Amniotic stem cell (primary cell): ENCODE measurements around the gene SLC34A3.
"Not testable (repeated sequence)": the region's sequence is repeated elsewhere in the genome, so short reads cannot be mapped to it uniquely, and the experiment has no call there.

ENCODE experiments used
- DNase-seq: peaks from one replicate; lab custom pipeline; 2025; lab: John Stamatoyannopoulos, UW

The SLC34A3 gene

DNA sequence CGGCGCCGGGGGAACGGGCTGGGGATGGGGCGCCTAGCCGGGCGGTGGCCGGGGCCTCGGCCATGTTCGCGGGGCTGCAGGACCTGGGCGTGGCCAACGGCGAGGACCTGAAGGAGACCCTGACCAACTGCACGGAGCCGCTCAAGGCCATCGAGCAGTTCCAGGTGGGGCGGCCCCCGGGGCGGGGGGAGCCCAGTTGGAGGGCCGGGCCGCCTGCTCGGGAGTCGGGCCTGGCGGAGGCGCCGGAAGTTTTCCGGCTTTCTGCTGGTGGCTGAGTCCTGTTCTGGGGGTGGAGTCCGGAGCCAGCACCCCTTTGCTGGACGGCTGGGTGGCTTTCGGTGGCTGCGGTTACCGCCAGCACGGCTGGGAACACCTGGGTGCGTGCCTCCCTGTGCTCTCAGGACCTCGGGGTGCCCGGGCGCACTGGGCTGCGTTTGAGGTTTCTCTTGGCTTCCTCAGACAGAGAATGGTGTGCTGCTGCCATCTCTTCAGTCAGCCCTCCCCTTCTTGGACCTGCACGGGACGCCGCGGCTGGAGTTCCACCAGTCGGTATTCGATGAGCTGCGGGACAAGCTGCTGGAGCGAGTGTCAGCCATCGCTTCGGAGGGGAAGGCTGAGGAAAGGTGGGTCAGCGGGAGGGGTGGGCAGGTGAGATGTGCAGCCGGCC lies 24.9 kb downstream of the SLC34A3 start:
- DNase-seq, result no peak

GRCh38 chr9:137256362-137256761 lies 25.7 kb downstream of the SLC34A3 start:
- no peak for DNase-seq

DNA sequence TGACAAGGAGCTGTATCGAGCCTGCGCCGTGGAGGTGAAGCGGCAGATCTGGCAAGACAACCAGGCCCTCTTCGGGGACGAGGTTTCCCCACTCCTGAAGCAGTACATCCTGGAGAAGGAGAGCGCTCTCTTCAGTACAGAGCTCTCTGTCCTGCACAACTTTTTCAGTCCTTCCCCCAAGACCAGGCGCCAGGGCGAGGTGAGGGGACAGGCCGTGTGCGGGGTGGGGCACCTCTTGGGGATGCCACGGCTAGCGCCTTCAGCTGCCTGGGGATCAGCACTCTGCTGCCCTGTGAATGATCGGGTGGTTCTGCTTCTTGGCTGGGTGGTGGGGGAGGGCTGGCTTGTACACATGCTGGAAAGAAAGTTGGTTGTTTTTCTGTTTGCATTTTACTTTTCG lies 26.2 kb downstream of the SLC34A3 start:
- DNase-seq, result no peak

- not testable (repeated sequence) for DNase-seq
These were observed 31.6 kb downstream of the SLC34A3 start for GRCh38 chr9:137262173-137262908.

DNA sequence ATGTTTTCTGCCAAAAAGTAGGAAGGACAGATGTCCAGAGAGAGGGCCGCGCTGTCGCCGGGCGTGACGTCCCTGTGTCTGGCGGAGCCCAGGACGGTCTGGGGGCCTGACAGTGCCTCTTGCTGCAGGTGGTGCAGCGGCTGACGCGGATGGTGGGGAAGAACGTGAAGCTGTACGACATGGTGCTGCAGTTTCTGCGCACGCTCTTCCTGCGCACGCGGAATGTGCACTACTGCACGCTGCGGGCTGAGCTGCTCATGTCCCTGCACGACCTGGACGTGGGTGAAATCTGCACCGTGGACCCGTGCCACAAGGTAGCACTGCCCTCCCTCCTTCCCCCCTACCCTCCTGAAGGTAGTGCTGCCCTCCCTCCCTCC lies 32.2 kb downstream of the SLC34A3 start:
- no peak for DNase-seq

GRCh38 chr9:137263506-137263905 lies 32.8 kb downstream of the SLC34A3 start:
- no peak for DNase-seq

DNA sequence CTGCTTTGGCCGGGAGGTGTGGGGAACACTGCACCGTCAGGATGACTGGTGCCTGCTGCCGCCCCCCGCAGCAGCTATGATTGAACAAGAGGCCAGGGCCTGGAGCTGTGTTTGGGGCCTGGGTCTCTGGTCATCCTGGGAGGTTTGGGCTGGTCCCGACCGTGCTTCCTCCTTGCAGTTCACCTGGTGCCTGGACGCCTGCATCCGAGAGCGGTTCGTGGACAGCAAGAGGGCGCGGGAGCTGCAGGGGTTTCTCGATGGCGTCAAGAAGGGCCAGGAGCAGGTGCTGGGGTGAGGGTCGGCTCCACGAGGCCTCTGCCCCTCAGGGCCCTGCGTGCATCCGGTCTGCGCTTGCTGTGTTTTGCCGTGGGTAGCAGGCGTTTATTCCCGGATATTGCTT lies 33.4 kb downstream of the SLC34A3 start:
- no peak for DNase-seq

GRCh38 chr9:137265496-137266161 lies 34.9 kb downstream of the SLC34A3 start:
- no peak for DNase-seq

- DNase-seq, result no peak
These were observed 35.4 kb downstream of the SLC34A3 start for GRCh38 chr9:137266162-137266527.

GRCh38 chr9:137266585-137267453 lies 36.1 kb downstream of the SLC34A3 start:
- DNase-seq, result no peak

- no peak for DNase-seq
These were observed 37.2 kb downstream of the SLC34A3 start for GRCh38 chr9:137267933-137268355.

DNA sequence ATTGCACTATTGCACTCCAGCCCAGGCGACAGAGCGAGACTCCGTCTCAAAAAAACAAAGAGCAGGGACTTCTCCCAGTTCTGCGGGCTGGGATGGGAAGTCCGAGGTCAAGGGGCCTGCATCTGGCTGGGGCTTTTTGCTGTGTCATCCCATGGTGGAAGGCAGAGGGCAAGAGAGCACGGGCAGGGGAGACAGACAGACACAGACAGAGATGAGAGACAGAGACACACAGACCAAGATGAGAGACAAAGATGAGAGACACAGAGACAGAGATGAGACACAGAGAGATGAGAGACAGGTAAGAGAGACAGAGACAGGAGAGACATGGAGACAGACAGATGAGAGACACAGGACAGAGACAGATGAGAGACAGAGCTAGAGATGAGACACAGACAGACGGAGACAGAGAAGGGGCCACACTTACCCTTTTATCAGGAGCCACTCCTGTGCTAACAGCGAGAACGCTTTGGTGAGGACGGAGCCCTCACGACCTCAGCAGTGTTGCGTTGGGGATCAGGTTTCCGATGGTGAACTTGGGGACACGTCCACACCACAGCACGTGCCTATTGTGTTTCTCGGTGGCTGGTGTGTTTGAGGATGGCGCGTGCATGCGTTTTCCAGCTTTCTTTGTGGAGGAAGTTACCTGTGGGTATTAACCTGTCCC lies 38.0 kb downstream of the SLC34A3 start:
- DNase-seq, result no peak

- no peak for DNase-seq
These were observed 38.6 kb downstream of the SLC34A3 start for GRCh38 chr9:137269231-137269772.

- DNase-seq, result no peak
These were observed 40.4 kb downstream of the SLC34A3 start for GRCh38 chr9:137270929-137271695.

DNA sequence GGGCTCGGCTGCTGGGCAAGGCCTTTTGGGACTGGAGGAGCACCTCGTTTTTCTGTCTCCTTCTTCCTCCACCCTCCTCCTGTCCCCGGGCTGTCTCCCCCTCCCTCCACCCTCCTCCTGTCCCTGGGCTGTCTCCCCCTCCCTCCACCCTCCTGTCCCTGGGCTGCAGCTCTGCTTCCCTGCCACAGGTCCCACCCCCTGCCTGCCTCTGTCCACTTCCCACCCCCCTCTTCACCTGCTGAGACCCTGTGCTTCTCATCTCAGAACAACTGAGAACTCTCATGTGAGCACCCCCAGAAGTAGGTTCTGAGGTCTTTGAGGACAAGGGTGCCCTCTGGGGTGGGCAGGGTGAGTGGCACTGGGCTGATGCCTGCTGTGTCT lies 41.0 kb downstream of the SLC34A3 start:
- no peak for DNase-seq

GRCh38 chr9:137272241-137273094 lies 41.8 kb downstream of the SLC34A3 start:
- no peak for DNase-seq

- DNase-seq, result no peak
These were observed 42.4 kb downstream of the SLC34A3 start for GRCh38 chr9:137273095-137273490.

GRCh38 chr9:137273611-137274320 lies 43.1 kb downstream of the SLC34A3 start:
- no peak for DNase-seq

GRCh38 chr9:137275203-137275587 lies 44.5 kb downstream of the SLC34A3 start:
- DNase-seq, result no peak
